Uterus (tissue), 2 donors: ENCODE measurements around the gene TNFSF9.

Source experiments
- POLR2A ChIP-seq, 2 donors: fragments of 450-650 bp; IDR thresholded peaks; one replicate each; pipeline ENCODE4 v1.6.1; 2016; ENCODE audit warnings: antibody characterized with exemption in 2 of 2, mild to moderate bottlenecking in 1 of 2, moderate library complexity in 1 of 2
- TF ChIP-seq, protein P1 (sequence below), 4 experiments: fragments of 200-600 bp in 2 of 4; fragments of 450-650 bp in 2 of 4; sonication (generic) in 2 of 4; IDR thresholded peaks; one replicate each; pipeline ENCODE4 v1.5.1; 2016 to 2019; ENCODE audit warnings: antibody characterized with exemption in 4 of 4, mild to moderate bottlenecking in 2 of 4, moderate library complexity in 1 of 4

DNA sequence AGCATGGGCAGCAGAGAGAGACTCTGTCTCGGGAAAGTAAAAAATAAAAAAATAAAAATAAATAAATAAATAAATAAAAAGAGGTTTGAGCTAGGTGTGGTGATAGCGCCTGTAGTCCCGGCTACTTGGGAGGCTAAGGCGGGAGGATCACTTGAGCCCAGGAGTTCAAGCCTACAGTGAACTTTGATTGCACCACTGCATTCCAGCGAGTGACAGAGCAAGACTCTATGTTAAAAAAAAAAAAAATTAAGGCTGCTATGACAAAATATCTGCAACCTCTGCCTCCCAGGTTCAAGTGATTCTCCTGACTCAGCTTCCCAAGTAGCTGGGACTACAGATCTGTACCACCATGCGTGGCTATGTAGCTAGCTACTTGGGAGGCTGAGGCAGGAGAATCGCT is 46.0 kb upstream of the TNFSF9 start:
- TF ChIP-seq, protein P1, sequence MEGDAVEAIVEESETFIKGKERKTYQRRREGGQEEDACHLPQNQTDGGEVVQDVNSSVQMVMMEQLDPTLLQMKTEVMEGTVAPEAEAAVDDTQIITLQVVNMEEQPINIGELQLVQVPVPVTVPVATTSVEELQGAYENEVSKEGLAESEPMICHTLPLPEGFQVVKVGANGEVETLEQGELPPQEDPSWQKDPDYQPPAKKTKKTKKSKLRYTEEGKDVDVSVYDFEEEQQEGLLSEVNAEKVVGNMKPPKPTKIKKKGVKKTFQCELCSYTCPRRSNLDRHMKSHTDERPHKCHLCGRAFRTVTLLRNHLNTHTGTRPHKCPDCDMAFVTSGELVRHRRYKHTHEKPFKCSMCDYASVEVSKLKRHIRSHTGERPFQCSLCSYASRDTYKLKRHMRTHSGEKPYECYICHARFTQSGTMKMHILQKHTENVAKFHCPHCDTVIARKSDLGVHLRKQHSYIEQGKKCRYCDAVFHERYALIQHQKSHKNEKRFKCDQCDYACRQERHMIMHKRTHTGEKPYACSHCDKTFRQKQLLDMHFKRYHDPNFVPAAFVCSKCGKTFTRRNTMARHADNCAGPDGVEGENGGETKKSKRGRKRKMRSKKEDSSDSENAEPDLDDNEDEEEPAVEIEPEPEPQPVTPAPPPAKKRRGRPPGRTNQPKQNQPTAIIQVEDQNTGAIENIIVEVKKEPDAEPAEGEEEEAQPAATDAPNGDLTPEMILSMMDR (IDR thresholded peaks at IDR 0.05), result no peak
- no peak for TF ChIP-seq POLR2A (IDR thresholded peaks at IDR 0.05)
